Suppressor macrophage treated with lipopolysaccharide for 1 hour (primary cell): Measurements from ENCODE around the gene SERPINB10.

Source experiments
- DNase-seq, 3 donors: peaks; one replicate each; pipeline ENCODE4 v3.0.0-alpha.2; 2020 to 2022

Gene SERPINB10

GRCh38 chr18:63949068-63949737 is 41.4 kb downstream of the SERPINB10 start, which contains the start of gene HMSD:
TSS of gene HMSD (plus strand) at chr18:63949301. CDS start at chr18:63953456, 4,155 bp downstream.
- peak; percentile 88 to 94 (median 90) for DNase-seq

- peak; percentile 51 to 66 (median 55) for DNase-seq
These were observed 43.5 kb downstream of the SERPINB10 start for GRCh38 chr18:63951302-63951705.

- DNase-seq, result no peak
These were observed 46.1 kb downstream of the SERPINB10 start for GRCh38 chr18:63953811-63954210.

- no peak for DNase-seq
These were observed 49.0 kb downstream of the SERPINB10 start for GRCh38 chr18:63956755-63957154.

GRCh38 chr18:63960891-63961290 is 53.1 kb downstream of the SERPINB10 start:
- no peak for DNase-seq

- DNase-seq, result peak; percentile 45 to 55 (median 46)
These were observed 53.8 kb downstream of the SERPINB10 start for GRCh38 chr18:63961435-63961980.

GRCh38 chr18:63962137-63962536 is 54.4 kb downstream of the SERPINB10 start:
- DNase-seq, result no peak

- peak; percentile 76 to 87 (median 85) for DNase-seq
These were observed 56.0 kb downstream of the SERPINB10 start for GRCh38 chr18:63963615-63964256.

- no peak for DNase-seq
These were observed 57.1 kb downstream of the SERPINB10 start for GRCh38 chr18:63964908-63965307.

GRCh38 chr18:63965716-63966330 is 58.1 kb downstream of the SERPINB10 start:
- no peak for DNase-seq

- peak; percentile 97 to 98 (median 97) for DNase-seq
These were observed 62.4 kb downstream of the SERPINB10 start, which contains the start of gene SERPINB8 for GRCh38 chr18:63969942-63970808. TSS of gene SERPINB8 (plus strand) at chr18:63970081. CDS start at chr18:63978309, 8,228 bp downstream.

- peak; percentile 22 to 45 (median 23) for DNase-seq
These were observed 63.0 kb downstream of the SERPINB10 start for GRCh38 chr18:63970809-63971205.

GRCh38 chr18:63971320-63972001 is 63.7 kb downstream of the SERPINB10 start:
- DNase-seq, result peak; percentile 25 to 49 (median 38)

GRCh38 chr18:63972002-63972376 is 64.2 kb downstream of the SERPINB10 start:
- peak; percentile 31 to 39 (median 34) for DNase-seq

- peak; percentile 48 to 61 (median 50) for DNase-seq
These were observed 67.2 kb downstream of the SERPINB10 start for GRCh38 chr18:63974991-63975390.

- peak; percentile 29 to 58 (median 53) for DNase-seq
These were observed 67.9 kb downstream of the SERPINB10 start for GRCh38 chr18:63975628-63976027.

GRCh38 chr18:63977040-63977439 is 69.3 kb downstream of the SERPINB10 start:
- DNase-seq, result no peak

GRCh38 chr18:63979409-63979920 is 71.7 kb downstream of the SERPINB10 start:
- DNase-seq, result peak; percentile 68 to 81 (median 77)

- DNase-seq, result no peak
These were observed 72.3 kb downstream of the SERPINB10 start for GRCh38 chr18:63980027-63980426.

GRCh38 chr18:63980896-63981460 is 73.2 kb downstream of the SERPINB10 start:
- peak in 2 of 3 donors; percentile 28 to 41 for DNase-seq

GRCh38 chr18:63981719-63982118 is 74.0 kb downstream of the SERPINB10 start:
- no peak for DNase-seq
